Esophagus squamous epithelium (tissue), 4 donors: ENCODE data around the gene ARHGAP8.

Experiments
- CTCF ChIP-seq, 6 experiments: fragments of 450-650 bp in 4 of 6; fragments of 200-600 bp in 2 of 6; sonication (generic) in 2 of 6; IDR thresholded peaks; one replicate each; pipeline ENCODE4 v1.5.1; 2016 to 2019; ENCODE audit warnings: antibody characterized with exemption in 6 of 6, mild to moderate bottlenecking in 4 of 6, moderate library complexity in 4 of 6
- POLR2A ChIP-seq, 4 donors: fragments of 450-650 bp; IDR thresholded peaks; one replicate each; pipeline ENCODE4 v1.6.1; 2017; ENCODE audit warnings: antibody characterized with exemption in 4 of 4, mild to moderate bottlenecking in 4 of 4, moderate library complexity in 3 of 4

GRCh38 chr22:44859641-44860040, 107.3 kb downstream of the ARHGAP8 start:
- no peak for TF ChIP-seq POLR2A (IDR thresholded peaks at IDR 0.05)
- TF ChIP-seq CTCF (IDR thresholded peaks at IDR 0.05), result no peak
